ENCODE measurements around the gene TMPRSS2.

TMPRSS2 gene

GRCh38 chr21:41480086-41480690 lies 27.8 kb downstream of the TMPRSS2 start:
- DNase-seq, result no peak

- DNase-seq, result no peak
These were observed 28.3 kb downstream of the TMPRSS2 start for GRCh38 chr21:41479686-41480085.

- no peak for DNase-seq
These were observed 29.4 kb downstream of the TMPRSS2 start for GRCh38 chr21:41478319-41479177.

GRCh38 chr21:41477641-41478318 lies 30.2 kb downstream of the TMPRSS2 start:
- DNase-seq, result no peak

- DNase-seq, result no peak
These were observed 32.1 kb downstream of the TMPRSS2 start for GRCh38 chr21:41475714-41476420.

GRCh38 chr21:41472753-41473548 lies 35.0 kb downstream of the TMPRSS2 start:
- DNase-seq, result no peak

GRCh38 chr21:41470054-41470453 lies 37.9 kb downstream of the TMPRSS2 start:
- no peak for DNase-seq

- no peak for DNase-seq
These were observed 41.7 kb downstream of the TMPRSS2 start for GRCh38 chr21:41466024-41466820.

GRCh38 chr21:41465176-41465781 lies 42.7 kb downstream of the TMPRSS2 start:
- no peak for DNase-seq

GRCh38 chr21:41460578-41461527 lies 47.1 kb downstream of the TMPRSS2 start:
- no peak for DNase-seq

GRCh38 chr21:41459884-41460534 lies 47.9 kb downstream of the TMPRSS2 start:
- no peak for DNase-seq

GRCh38 chr21:41458559-41458958 lies 49.4 kb downstream of the TMPRSS2 start:
- DNase-seq, result no peak

GRCh38 chr21:41458121-41458520 lies 49.8 kb downstream of the TMPRSS2 start:
- no peak for DNase-seq

GRCh38 chr21:41453761-41454160 lies 54.2 kb downstream of the TMPRSS2 start:
- DNase-seq, result no peak

GRCh38 chr21:41453198-41453597 lies 54.8 kb downstream of the TMPRSS2 start:
- no peak for DNase-seq

GRCh38 chr21:41451753-41452676 lies 55.9 kb downstream of the TMPRSS2 start:
- DNase-seq, result no peak

- no peak for DNase-seq
These were observed 58.3 kb downstream of the TMPRSS2 start for GRCh38 chr21:41449613-41450012.

- DNase-seq, result no peak
These were observed 60.6 kb downstream of the TMPRSS2 start for GRCh38 chr21:41447356-41447755.

Measured in cerebellar nuclear complex (tissue), 1 donor.